Measurements from ENCODE around the gene IGF2R.
A peak's percentile ranks its signal among the peaks of the same experiment; 100 is the strongest.
"Not testable (repeated sequence)": the region's sequence is repeated elsewhere in the genome, so short reads cannot be mapped to it uniquely, and the experiment has no call there.

IGF2R gene

GRCh38 chr6:159968295-159969203 is at the start of gene IGF2R:
TSS of gene IGF2R (plus strand) at chr6:159969082. CDS start at chr6:159969247, 165 bp downstream.
- DNase-seq = peak; percentile 89

GRCh38 chr6:159919800-159920199 is 49.1 kb upstream of the IGF2R start:
- DNase-seq = no peak

GRCh38 chr6:159924150-159924549 is 44.7 kb upstream of the IGF2R start:
- DNase-seq = not testable (repeated sequence)

DNA sequence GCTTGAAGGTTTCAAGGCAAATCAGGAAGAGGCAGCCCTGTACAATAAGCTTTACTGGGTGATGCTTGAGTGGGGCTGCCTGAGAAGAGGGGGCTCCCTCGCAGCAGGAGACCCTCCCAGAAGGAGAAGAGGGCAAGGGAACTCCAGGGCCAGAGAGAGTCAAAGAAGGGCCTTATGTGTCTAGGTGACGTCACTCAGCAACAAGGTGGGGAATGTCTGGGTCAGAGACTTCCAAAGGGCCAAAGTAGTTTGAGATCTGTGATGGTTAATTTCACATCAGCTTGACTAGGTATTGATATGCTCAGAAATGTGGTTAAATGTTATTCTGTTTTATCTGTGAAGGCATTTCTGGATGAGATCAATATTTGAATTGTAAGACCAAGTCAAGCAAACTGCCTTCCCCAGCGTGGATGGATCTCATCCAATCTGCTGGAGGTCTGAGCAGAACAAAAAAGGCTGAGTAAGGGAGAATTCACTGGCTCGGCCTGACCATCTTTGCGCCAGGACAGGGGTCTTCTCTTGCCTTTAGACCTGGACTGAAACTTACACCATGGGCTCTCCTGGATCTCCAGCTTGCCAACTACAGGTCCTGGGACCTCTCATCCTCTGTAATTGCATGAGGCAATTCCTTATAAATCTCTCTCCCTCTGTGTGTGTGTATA is 42.2 kb upstream of the IGF2R start:
- DNase-seq = no peak

GRCh38 chr6:159929819-159930218 is 39.1 kb upstream of the IGF2R start:
- no peak for DNase-seq

DNA sequence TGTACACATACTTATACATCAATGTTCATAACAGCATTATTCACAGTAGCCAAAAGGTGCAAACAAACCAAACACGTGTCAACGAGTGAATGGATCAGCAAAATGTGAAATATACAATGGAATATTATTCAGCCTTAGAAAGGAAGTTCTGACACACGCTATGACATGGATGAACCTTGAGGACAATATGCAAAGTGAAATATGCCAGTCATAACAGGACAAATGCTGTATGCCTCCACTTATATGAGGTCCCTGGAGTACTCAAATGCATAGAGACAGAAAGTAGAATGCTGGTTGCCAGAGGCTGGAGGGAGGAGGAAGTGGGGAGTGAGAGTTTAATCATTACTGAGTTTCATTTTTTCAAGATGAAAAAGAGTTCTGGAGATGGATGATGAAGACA is 37.8 kb upstream of the IGF2R start:
- DNase-seq = no peak

DNA sequence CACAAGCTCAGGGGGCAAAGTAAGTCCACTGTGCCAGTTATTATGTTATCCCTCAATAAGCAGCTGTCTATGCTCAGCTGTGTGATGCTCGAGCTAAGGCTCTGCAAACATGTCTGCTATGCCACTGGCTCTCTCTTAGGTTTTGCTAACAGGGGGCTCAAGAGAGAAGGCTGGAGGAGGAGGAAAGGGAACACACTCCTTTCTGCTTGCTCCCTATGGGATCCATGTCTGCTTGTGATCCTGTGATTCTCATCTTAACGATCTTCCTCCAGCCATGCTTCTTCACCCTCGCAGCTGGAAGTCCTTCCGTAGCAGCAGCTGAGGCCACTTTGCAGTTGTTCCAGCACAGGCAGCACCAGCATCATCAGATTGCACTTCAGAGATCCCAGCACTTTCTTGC is 37.0 kb upstream of the IGF2R start:
- DNase-seq = no peak

GRCh38 chr6:159933077-159933476 is 35.8 kb upstream of the IGF2R start:
- no peak for DNase-seq

DNA sequence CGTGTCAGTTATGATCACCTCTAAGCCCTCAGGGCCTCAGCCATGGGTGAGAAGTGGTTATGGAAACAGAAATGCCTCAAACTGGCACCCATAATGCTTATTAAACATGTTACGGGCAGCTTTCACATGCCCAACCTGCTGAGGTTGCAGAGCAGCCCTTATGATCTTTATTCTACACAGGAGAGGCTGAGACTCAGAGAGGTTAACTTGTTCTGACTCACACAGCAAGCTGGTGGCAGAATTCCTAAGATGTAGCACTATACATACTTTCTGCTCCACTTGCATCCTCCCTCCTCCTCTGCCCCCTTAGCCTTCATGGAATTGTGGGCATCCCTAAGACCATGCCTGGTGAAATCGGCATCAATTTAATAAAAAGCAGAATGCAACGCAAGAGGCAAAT is 34.7 kb upstream of the IGF2R start:
- no peak for DNase-seq

GRCh38 chr6:159935065-159935464 is 33.8 kb upstream of the IGF2R start:
- DNase-seq = no peak

- DNase-seq = no peak
Measured at GRCh38 chr6:159935633-159936032, 33.2 kb upstream of the IGF2R start.

DNA sequence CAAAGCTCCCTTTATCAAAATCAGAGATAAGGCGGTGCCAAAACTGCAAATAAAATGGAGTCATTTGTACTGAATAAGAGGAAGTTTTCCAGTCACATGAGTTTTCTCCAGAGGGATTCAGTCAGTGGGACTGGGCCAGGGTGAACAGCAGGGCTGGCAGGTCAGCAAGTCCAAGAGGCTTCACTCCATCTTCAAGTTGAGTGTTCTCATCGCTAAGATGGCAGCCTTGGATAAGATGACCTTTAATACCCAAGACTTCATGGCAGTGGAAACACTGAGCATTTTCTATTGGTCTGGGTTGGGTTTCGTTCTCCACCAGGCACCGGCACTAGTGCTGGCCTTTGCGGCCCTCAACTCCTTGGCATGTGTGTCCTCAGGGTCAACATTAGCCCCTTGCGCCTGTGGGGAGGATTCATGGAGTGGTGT is 29.3 kb upstream of the IGF2R start:
- no peak for DNase-seq

DNA sequence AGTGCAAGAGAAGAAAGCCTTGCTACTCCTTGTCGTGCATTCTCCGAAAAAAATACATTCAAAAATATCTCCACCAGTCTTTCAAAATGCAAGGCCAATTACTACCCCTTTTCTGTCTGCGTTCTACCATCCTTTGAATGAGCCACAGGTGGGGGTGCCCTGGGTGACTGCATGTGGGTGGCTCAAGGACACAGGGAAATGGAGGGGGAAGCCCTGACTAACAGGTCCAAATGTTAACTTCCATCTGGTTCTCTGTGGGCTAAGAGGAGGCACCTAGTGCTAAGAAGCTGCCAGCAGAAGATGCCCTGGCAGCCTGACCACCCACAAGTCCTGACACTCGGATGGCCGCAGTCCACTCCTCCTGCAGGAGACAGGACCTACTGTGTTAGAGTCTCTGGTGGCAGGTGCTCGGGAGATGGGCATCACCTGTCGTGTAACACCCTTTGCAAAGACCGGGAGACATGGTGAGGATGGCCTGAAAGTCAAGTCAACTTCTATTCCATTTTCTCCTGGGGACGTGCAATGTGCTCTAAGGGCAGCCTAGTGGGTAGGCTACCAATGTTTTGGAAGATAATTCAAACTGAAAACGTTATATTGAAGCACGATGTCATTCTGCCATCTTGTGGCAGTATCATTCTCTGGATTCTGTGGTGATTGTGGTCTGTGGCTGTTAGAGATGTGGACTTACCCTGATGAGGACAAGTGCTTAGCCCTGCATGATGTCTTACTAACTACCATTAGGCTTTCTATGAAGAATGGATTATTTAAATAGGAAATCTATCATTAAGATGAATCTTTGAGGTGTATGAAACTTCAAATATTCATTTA is 27.4 kb upstream of the IGF2R start:
- DNase-seq = peak; percentile 37

DNA sequence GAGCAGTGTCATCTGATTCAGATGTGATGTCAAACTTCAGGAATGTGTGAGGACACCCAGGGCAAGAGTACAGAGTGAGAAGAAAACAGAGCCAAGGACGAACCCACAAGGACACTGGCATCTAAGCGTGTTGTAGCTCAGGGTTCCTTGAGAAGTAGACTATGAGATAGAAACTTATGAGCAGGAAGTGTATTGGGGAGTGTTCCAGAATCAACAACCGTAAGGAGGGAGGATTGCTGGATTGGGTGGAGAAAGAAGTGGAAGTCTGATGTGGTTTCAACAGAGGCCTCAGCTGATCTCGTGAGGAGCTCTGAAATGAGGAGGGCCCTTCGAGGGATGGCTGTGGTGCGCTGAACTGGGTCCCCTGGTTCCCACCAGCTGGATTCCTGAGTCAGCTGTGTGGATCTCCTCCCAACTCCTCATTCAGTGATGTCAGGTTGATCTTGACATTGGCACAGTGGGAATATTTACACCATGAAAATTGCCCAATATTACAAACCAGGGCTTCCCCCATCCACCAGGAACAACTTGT is 25.7 kb upstream of the IGF2R start:
- no peak for DNase-seq

- DNase-seq = no peak
Measured at GRCh38 chr6:159943968-159944598, 24.8 kb upstream of the IGF2R start.

GRCh38 chr6:159945801-159946392 is 23.0 kb upstream of the IGF2R start:
- DNase-seq = no peak

DNA sequence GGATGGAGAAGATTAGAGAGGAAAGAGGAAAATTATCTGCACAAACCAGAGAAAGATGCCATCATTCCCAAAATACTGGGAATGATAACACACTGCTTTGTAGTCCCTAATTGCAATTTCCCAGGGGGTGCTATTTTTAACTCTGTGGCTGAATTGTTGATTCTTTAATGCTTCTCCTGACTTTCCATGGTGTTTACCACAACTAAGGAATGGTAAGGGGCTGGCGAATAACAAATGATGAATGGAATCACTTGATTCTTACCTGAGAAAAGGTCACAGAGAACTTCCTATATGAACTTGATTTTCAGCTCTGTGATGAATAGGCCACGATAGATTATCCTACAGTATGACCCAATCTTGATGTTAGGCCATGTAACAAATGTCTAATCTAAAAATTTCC is 22.0 kb upstream of the IGF2R start:
- no peak for DNase-seq

GRCh38 chr6:159948199-159948598 is 20.7 kb upstream of the IGF2R start:
- DNase-seq = no peak

- DNase-seq = no peak
Measured at GRCh38 chr6:159951772-159952171, 17.1 kb upstream of the IGF2R start.

DNA sequence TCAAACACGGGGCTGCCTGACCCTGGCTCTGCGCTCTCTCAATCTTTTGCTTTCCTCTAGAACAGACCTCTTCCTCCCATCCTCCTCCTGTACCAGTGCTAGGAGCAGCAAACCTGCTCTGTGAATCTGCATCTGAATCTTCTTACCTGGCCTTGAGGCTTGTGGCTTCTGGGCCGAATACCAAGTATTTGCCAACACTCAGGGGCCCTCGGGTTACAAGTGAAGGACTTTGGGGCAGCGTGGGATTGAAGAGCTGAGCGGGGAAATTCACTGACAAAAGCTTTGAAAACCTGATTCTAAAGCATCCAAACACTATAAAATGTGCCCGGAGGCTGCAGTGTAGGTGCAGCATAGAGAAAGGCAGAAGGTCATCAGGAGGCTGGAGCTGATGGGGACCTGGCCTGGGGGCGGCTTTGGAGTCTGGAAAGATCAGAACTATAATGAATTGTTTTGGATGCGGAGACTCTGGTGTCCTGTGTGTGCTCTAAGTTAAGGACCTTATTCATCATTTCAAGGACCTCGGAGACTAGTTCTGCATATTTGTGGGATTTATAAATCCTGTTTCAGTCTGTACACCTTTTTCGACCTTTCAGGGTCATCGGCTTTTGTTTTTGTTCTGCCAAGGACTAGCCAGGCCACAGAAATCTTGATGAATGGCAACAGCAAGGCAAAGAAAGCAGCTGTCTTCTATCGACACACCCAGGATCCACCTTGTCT is 16.4 kb upstream of the IGF2R start:
- no peak for DNase-seq

DNA sequence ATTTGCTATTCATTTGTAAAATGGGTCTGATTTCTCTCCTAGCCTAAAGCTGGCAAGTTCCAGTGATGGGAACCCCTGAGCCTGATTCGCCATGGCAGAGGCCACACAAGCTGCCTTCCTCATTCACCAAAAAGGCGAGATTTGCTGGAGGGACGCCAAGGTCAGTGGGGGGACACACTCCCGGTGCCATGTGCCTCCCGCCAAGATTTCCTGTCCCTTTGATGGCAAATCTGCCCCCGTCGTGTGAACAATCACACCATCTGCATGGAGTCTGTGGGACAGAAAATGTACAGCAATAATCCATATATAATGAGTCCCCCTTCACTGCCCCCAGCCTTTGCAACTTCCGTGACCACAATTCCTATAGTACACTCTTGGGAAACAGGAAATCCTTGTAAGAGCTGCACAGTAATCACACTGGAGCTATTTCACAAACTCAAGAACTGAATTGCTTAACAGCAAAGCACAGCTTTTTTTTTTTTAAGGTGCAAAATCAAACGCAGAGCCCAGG is 15.7 kb upstream of the IGF2R start:
- no peak for DNase-seq
